MCF 10A (cell line): Measurements from ENCODE around the gene RAP1GAP. TPM values are rescaled to one million over a fixed set of nuclear protein-coding genes. Genes with fewer than 3 reads are reported as not detected.

Source experiments
- BruUV-seq: library from RNA; stranded (reverse); fragments of 400-500 nt; replicated peaks from 2 replicates; lab custom pipeline; 2021; lab: Mats Ljungman, UMichigan
- CTCF ChIA-PET: fragments of 300-600 bp; sonication (Branson Sonifier 250); formaldehyde crosslinking; extraction: SDS; loops from one replicate; lab custom pipeline; 2021; ENCODE audit warnings: antibody characterized with exemption, inconsistent platforms; lab: Yijun Ruan, JAX
- POLR2A ChIA-PET: fragments of 300-600, 350-650 bp; sonication (Branson Sonifier 250); formaldehyde crosslinking; extraction: SDS; loops from one replicate; lab custom pipeline; 2020; ENCODE audit warnings: antibody characterized with exemption, inconsistent platforms; lab: Yijun Ruan, JAX
- DNase-seq: peaks from one replicate; pipeline ENCODE4 v3.0.0-alpha.2; 2018; ENCODE audit not compliant: unreplicated experiment
- H3K27ac Mint-ChIP-seq: one replicate; pipeline ENCODE4 v1.8.0; 2022; ENCODE audit warnings: mild to moderate bottlenecking, low read depth, mixed read lengths; ENCODE audit not compliant: unreplicated experiment
- H3K27me3 Mint-ChIP-seq: one replicate; pipeline ENCODE4 v1.8.0; 2022; ENCODE audit warnings: mixed read lengths; ENCODE audit not compliant: insufficient read depth, unreplicated experiment
- H3K36me3 Mint-ChIP-seq: one replicate; pipeline ENCODE4 v1.8.0; 2022; ENCODE audit warnings: mild to moderate bottlenecking, moderate library complexity, mixed read lengths; ENCODE audit not compliant: insufficient read depth, unreplicated experiment
- H3K4me1 Mint-ChIP-seq: one replicate; pipeline ENCODE4 v1.8.0; 2022; ENCODE audit warnings: mixed read lengths; ENCODE audit not compliant: insufficient read depth, unreplicated experiment
- H3K4me3 Mint-ChIP-seq: one replicate; pipeline ENCODE4 v1.8.0; 2022; ENCODE audit warnings: mild to moderate bottlenecking, moderate library complexity, mixed read lengths; ENCODE audit not compliant: unreplicated experiment
- H3K9me3 Mint-ChIP-seq: one replicate; pipeline ENCODE4 v1.8.0; 2022; ENCODE audit warnings: mixed read lengths; ENCODE audit not compliant: unreplicated experiment
- intact Hi-C: fragments of 100-400 bp; cut with micrococcal nuclease; formaldehyde crosslinking; loops from 2 replicates; pipeline ENCODE4 v1.14.1; 2022
- total RNA-seq: library from RNA; stranded (reverse); gene quantifications from 2 replicates; pipeline ENCODE4 v1.2.3, GENCODE V29; 2022
- TF ChIP-seq, protein P1 (sequence below): fragments of 200-600 bp; IDR thresholded peaks from one replicate; pipeline ENCODE4 v1.8.0; 2022; ENCODE audit warnings: antibody characterized with exemption, mild to moderate bottlenecking; ENCODE audit not compliant: unreplicated experiment

RAP1GAP gene
- total RNA-seq, 1 experiment from 2014 or later = not detected

DNA sequence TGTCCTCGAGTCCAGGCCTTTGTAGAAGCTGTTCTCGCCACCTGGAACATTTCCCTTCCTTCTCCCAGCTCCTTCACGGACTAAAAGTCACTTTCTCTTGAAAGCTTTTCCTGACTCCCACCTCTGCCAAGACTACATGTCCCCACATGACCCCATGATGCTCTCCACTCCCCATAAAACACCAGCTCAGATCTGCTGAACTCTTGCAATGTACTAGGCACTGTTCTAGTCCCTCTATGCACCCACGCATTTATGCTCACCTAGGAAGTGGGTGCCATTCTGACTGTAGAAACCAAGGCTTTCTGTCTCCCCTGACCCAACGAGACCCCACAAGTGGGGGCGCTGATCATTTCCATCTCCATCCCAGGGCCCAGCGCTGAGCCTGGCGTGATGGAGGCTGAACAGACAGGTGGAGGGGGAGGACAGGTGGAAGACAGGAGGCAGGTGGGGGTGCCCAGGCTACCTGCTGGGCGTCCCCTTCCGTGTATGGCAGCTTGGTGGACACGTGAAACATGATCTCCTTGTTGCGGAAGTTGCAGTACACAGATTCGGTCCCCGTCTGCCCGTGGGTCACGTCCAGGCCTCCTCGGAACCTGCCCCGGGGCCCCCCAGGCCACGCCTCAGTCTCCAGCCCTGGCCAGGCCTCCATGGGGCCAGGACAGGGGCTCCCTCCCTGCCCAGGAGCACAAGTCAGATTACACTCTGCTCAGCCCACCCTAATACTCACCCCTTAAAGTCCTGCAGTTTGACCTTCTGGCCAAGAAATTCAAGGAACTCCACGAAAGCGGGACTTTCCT lies 58.0 kb downstream of the RAP1GAP start:
- TF ChIP-seq, protein P1, sequence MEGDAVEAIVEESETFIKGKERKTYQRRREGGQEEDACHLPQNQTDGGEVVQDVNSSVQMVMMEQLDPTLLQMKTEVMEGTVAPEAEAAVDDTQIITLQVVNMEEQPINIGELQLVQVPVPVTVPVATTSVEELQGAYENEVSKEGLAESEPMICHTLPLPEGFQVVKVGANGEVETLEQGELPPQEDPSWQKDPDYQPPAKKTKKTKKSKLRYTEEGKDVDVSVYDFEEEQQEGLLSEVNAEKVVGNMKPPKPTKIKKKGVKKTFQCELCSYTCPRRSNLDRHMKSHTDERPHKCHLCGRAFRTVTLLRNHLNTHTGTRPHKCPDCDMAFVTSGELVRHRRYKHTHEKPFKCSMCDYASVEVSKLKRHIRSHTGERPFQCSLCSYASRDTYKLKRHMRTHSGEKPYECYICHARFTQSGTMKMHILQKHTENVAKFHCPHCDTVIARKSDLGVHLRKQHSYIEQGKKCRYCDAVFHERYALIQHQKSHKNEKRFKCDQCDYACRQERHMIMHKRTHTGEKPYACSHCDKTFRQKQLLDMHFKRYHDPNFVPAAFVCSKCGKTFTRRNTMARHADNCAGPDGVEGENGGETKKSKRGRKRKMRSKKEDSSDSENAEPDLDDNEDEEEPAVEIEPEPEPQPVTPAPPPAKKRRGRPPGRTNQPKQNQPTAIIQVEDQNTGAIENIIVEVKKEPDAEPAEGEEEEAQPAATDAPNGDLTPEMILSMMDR = no peak
- Mint-ChIP-seq H3K4me3 (no peak overlapping the region), H3K27me3 (no peaks in the 10 kb centered on the region), H3K36me3 (no peaks in the 10 kb centered on the region), H3K27ac (no peak overlapping the region), H3K4me1 (no peaks in the 10 kb centered on the region), H3K9me3 (no peaks in the 10 kb centered on the region)
- POLR2A ChIA-PET = no interaction called here
- intact Hi-C loops = no loop called here
- CTCF ChIA-PET = no interaction called here
- BruUV-seq = no TSS peak
- no peak for DNase-seq

DNA sequence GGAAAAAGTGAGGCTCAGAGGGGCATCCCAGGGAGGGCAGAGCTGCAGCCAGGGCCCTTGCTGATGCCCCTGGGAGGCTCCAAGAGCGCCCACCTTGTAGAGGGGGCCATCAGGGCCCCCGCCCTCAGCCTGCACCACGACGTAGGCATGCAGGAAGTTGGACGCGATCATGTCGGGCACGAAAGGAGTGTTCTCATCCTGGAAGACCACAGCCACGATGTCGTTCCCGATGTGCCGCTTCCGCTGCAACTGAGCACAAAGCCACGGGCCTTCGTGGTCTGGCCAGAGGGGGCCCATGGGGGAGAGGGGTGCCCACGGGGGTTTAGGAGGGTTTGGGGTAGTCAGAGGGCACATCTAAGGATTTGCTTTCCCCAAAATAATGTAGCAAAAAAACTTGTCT lies 59.1 kb downstream of the RAP1GAP start:
- no peak overlapping the region for H3K4me3 Mint-ChIP-seq
- ChIA-PET POLR2A (no interaction called here), CTCF (no interaction called here)
- TF ChIP-seq, protein P1 = no peak
- DNase-seq = no peak
- no peaks in the 10 kb centered on the region for H3K36me3 Mint-ChIP-seq
- H3K9me3 Mint-ChIP-seq = no peaks in the 10 kb centered on the region
- intact Hi-C loops = no loop called here
- H3K4me1 Mint-ChIP-seq = no peaks in the 10 kb centered on the region
- no TSS peak for BruUV-seq
- H3K27ac Mint-ChIP-seq = no peak overlapping the region
- no peaks in the 10 kb centered on the region for H3K27me3 Mint-ChIP-seq

DNA sequence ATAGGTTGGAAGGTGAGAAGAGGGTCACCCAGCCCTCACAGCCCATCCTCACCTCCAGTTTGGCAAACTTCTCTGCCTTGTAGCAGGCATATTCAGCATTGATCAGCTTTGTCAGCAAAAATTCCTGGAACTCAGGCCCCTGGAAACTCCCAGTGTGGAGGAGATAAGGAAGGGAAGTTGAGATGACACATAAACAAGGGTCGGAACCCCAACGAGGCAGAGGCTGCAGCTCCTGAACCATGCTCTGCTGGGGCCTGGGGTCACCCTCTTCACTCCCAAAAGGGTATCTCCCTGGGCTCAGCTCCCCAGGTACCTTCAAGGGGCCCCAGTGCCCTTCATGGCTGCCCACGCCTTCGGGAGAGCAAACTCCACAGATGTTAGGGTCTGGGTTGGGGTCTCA lies 60.4 kb downstream of the RAP1GAP start:
- intact Hi-C loops = no loop called here
- Mint-ChIP-seq H3K27ac (no peak overlapping the region), H3K4me3 (no peak overlapping the region), H3K27me3 (no peaks in the 10 kb centered on the region), H3K36me3 (no peaks in the 10 kb centered on the region), H3K4me1 (peaks cover 8% of the 10 kb centered on the region), H3K9me3 (no peaks in the 10 kb centered on the region)
- TF ChIP-seq, protein P1 = no peak
- BruUV-seq = no TSS peak
- ChIA-PET POLR2A (interaction anchor here (0.6 kb wide), 1 partner anchor 15 kb away, joined by 4 read pairs; no protein-coding TSS in a partner anchor), CTCF (no interaction called here)
- no peak for DNase-seq

DNA sequence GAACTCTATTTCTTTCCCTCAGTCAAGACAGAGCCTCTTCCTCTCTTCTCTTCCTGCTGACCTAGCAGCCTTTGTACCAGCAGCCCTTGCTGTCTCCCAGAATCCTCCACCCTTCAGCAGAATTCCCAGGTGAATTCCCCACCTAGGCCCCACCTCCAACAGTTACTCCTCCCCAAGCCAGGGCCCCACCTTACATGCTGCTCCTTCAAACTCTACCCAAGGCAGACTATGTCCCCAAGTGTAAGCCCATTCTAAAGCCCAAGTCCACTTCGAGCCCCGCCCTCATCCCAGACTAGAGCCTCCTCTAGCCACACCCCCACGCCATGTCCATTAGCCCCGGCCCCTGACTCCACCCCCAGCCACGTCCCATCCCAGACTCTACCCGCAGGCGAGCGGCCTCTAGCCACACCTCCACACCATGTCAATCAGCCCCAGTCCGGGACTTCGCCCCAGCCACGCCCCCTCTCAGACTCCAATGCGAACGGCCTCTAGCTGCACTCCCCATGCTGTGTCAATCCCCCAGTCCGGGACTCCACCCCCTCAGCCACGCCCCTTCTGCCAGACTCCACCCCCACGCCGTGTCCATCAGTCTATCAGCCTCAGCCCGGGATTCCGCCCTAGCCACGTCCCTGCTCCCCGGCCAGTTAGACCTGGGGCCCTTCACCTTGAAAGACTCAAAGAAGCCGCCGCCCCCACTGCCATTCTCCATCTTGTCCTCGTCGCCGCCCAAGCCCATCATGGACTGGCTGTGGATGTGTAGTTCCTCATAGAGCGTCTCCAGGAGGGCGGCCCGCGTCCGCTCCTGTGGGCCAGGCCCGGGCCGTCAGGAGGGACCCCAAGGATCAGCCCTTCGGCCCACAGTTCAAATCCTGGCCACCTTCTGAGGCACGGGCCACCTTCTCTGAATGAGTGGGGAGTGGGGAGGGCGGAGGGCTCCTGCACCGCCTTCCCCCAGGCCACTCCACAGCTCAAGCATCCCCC lies 61.3 kb downstream of the RAP1GAP start:
- TF ChIP-seq, protein P1 = no peak
- H3K9me3 Mint-ChIP-seq = no peaks in the 10 kb centered on the region
- no TSS peak for BruUV-seq
- H3K27ac Mint-ChIP-seq = no peak overlapping the region
- DNase-seq = peak; percentile 58
- no peaks in the 10 kb centered on the region for H3K27me3 Mint-ChIP-seq
- H3K36me3 Mint-ChIP-seq = no peaks in the 10 kb centered on the region
- H3K4me3 Mint-ChIP-seq = no peak overlapping the region
- ChIA-PET CTCF (no interaction called here), POLR2A (no interaction called here)
- peaks cover 8% of the 10 kb centered on the region for H3K4me1 Mint-ChIP-seq
- intact Hi-C loops = no loop called here
